ENCODE data around the gene MIDN.

MIDN gene

GRCh38 chr19:1293782-1294604 lies 45.6 kb downstream of the MIDN start:
- TF ChIP-seq, protein P1, sequence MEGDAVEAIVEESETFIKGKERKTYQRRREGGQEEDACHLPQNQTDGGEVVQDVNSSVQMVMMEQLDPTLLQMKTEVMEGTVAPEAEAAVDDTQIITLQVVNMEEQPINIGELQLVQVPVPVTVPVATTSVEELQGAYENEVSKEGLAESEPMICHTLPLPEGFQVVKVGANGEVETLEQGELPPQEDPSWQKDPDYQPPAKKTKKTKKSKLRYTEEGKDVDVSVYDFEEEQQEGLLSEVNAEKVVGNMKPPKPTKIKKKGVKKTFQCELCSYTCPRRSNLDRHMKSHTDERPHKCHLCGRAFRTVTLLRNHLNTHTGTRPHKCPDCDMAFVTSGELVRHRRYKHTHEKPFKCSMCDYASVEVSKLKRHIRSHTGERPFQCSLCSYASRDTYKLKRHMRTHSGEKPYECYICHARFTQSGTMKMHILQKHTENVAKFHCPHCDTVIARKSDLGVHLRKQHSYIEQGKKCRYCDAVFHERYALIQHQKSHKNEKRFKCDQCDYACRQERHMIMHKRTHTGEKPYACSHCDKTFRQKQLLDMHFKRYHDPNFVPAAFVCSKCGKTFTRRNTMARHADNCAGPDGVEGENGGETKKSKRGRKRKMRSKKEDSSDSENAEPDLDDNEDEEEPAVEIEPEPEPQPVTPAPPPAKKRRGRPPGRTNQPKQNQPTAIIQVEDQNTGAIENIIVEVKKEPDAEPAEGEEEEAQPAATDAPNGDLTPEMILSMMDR (IDR thresholded peaks at IDR 0.05; ENCODE audit: extremely low read depth, insufficient read depth, missing control alignments), result no peak
- in situ Hi-C loops (cut with MboI; ENCODE audit: low pct_unique_long_range_greater_than_20kb, low sequenced_read_pairs, unreplicated experiment), result loop anchor here (25.0 kb wide), 1 partner anchor 93 kb away; the partner anchor contains the start of gene NDUFS7
- DNase-seq (ENCODE audit: low spot score), result no peak

DNA sequence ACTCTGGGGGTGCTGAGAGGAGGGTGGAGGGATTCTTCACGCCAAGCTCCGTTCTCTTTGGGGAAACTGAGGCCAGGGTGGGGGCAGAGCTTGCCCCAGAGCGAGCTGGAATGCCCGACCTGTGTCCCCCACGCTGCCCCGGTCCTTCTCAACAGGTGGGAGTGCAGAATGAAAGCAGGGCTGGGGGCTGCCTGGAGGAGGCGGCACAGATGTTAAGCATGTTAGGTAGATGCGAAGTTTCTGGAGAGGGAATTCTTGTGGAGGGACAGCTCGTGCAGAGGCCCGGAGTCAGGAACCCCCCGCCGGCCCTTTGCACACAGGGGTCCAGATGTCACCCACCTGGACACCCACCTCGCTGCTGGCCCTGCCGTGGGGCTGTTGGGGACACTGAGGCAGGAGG lies 46.3 kb downstream of the MIDN start:
- TF ChIP-seq, protein P1 (IDR thresholded peaks at IDR 0.05; ENCODE audit: extremely low read depth, insufficient read depth, missing control alignments), result no peak
- in situ Hi-C loops (cut with MboI; ENCODE audit: low pct_unique_long_range_greater_than_20kb, low sequenced_read_pairs, unreplicated experiment), result loop anchor here (25.0 kb wide), 1 partner anchor 93 kb away; the partner anchor contains the start of gene NDUFS7
- DNase-seq (ENCODE audit: low spot score), result no peak

GRCh38 chr19:1295169-1296012 lies 47.0 kb downstream of the MIDN start:
- TF ChIP-seq, protein P1 (IDR thresholded peaks at IDR 0.05; ENCODE audit: extremely low read depth, insufficient read depth, missing control alignments), result no peak
- peak; percentile 84 for DNase-seq (ENCODE audit: low spot score)
- in situ Hi-C loops (cut with MboI; ENCODE audit: low pct_unique_long_range_greater_than_20kb, low sequenced_read_pairs, unreplicated experiment), result loop anchor here (25.0 kb wide), 1 partner anchor 92 kb away; the partner anchor contains the start of gene NDUFS7

GRCh38 chr19:1296078-1296477 lies 47.7 kb downstream of the MIDN start:
- DNase-seq (ENCODE audit: low spot score), result no peak
- in situ Hi-C loops (cut with MboI; ENCODE audit: low pct_unique_long_range_greater_than_20kb, low sequenced_read_pairs, unreplicated experiment), result loop anchor here (25.0 kb wide), 1 partner anchor 91 kb away; the partner anchor contains the start of gene NDUFS7
- TF ChIP-seq, protein P1 (IDR thresholded peaks at IDR 0.05; ENCODE audit: extremely low read depth, insufficient read depth, missing control alignments), result no peak

- in situ Hi-C loops (cut with MboI; ENCODE audit: low pct_unique_long_range_greater_than_20kb, low sequenced_read_pairs, unreplicated experiment), result loop anchor here (25.0 kb wide), 1 partner anchor 91 kb away; the partner anchor contains the start of gene NDUFS7
- TF ChIP-seq, protein P1 (IDR thresholded peaks at IDR 0.05; ENCODE audit: extremely low read depth, insufficient read depth, missing control alignments), result no peak
- DNase-seq (ENCODE audit: low spot score), result no peak
Observed at GRCh38 chr19:1296575-1297271, 48.3 kb downstream of the MIDN start.

- in situ Hi-C loops (cut with MboI; ENCODE audit: low pct_unique_long_range_greater_than_20kb, low sequenced_read_pairs, unreplicated experiment), result loop anchor here (25.0 kb wide), 1 partner anchor 89 kb away; the partner anchor contains the start of gene NDUFS7
Observed at GRCh38 chr19:1298235-1298634, 49.9 kb downstream of the MIDN start.

More at GRCh38 chr19:1298235-1298634, 49.9 kb downstream of the MIDN start:
- TF ChIP-seq, protein P1 (IDR thresholded peaks at IDR 0.05; ENCODE audit: extremely low read depth, insufficient read depth, missing control alignments), result no peak
- DNase-seq (ENCODE audit: low spot score), result no peak
